DMS79 treated with DMSO at 0.1 percent for 48 hours (cell line): ENCODE measurements around the gene MYBL2.
"Not testable (repeated sequence)": the region's sequence is repeated elsewhere in the genome, so short reads cannot be mapped to it uniquely, and the experiment has no call there.

Experiments used
- DNase-seq: peaks from one replicate; lab custom pipeline; 2025; lab: John Stamatoyannopoulos, UW

MYBL2 gene

GRCh38 chr20:43666376-43667328 is at the start of gene MYBL2:
Gene MYBL2 (plus strand): TSS chr20:43667114. CDS start chr20:43667284, 170 bp downstream.
- DNase-seq, result peak; percentile 8

GRCh38 chr20:43631598-43631997 is 35.3 kb upstream of the MYBL2 start:
- no peak for DNase-seq

- DNase-seq, result no peak
Observed at GRCh38 chr20:43636429-43636828, 30.5 kb upstream of the MYBL2 start.

- DNase-seq, result no peak
Observed at GRCh38 chr20:43642548-43642947, 24.4 kb upstream of the MYBL2 start.

- DNase-seq, result no peak
Observed at GRCh38 chr20:43650997-43651525, 15.9 kb upstream of the MYBL2 start.

- DNase-seq, result not testable (repeated sequence)
Observed at GRCh38 chr20:43651650-43652184, 15.2 kb upstream of the MYBL2 start.

GRCh38 chr20:43653966-43654365 is 12.9 kb upstream of the MYBL2 start:
- no peak for DNase-seq

GRCh38 chr20:43655176-43655575 is 11.7 kb upstream of the MYBL2 start:
- not testable (repeated sequence) for DNase-seq

- DNase-seq, result no peak
Observed at GRCh38 chr20:43655937-43656336, 11.0 kb upstream of the MYBL2 start.

GRCh38 chr20:43658069-43658722 is 8.7 kb upstream of the MYBL2 start:
- no peak for DNase-seq

GRCh38 chr20:43658723-43659419 is 8.0 kb upstream of the MYBL2 start:
- DNase-seq, result no peak

- no peak for DNase-seq
Observed at GRCh38 chr20:43662943-43663655, 3.8 kb upstream of the MYBL2 start.

GRCh38 chr20:43665466-43666176 is 1.3 kb upstream of the MYBL2 start:
- no peak for DNase-seq

- DNase-seq, result peak; percentile 2
Observed at GRCh38 chr20:43667341-43668132, 623 bp downstream of the MYBL2 start.

GRCh38 chr20:43669332-43669731 is 2.4 kb downstream of the MYBL2 start:
- no peak for DNase-seq

GRCh38 chr20:43670423-43670822 is 3.5 kb downstream of the MYBL2 start:
- DNase-seq, result no peak

- DNase-seq, result no peak
Observed at GRCh38 chr20:43676368-43676767, 9.5 kb downstream of the MYBL2 start.

- no peak for DNase-seq
Observed at GRCh38 chr20:43680981-43681380, 14.1 kb downstream of the MYBL2 start.

- peak; percentile 23 for DNase-seq
Observed at GRCh38 chr20:43681468-43681942, 14.6 kb downstream of the MYBL2 start.

- peak; percentile 18 for DNase-seq
Observed at GRCh38 chr20:43681991-43682410, 15.1 kb downstream of the MYBL2 start.
